H9 (cell line): ENCODE data around the gene PKP1. TPM values are rescaled to one million over a fixed set of nuclear protein-coding genes. Genes with fewer than 3 reads are reported as not detected.
A peak's percentile ranks its signal among the peaks of the same experiment; 100 is the strongest.

Experiments
- DNase-seq: peaks from one replicate; pipeline ENCODE4 v3.0.0-alpha.2; 2017
- H2AFZ ChIP-seq: one replicate; pipeline ENCODE4 v1.6.1; 2013; ENCODE audit warnings: mild to moderate bottlenecking, low read length, control low read depth, moderate library complexity
- H2AK5ac ChIP-seq: 2 replicates; pipeline ENCODE4 v1.6.1; 2013; ENCODE audit warnings: low read length, control low read depth, mixed read lengths; ENCODE audit not compliant: insufficient read length
- H2BK120ac ChIP-seq: one replicate; pipeline ENCODE4 v1.6.1; 2013; ENCODE audit warnings: low read depth, mild to moderate bottlenecking, low read length, control low read depth, inconsistent platforms; ENCODE audit not compliant: poor library complexity, severe bottlenecking
- H2BK12ac ChIP-seq: 2 replicates; pipeline ENCODE4 v1.6.1; 2013; ENCODE audit warnings: low read length, control low read depth, mixed read lengths, low read depth; ENCODE audit not compliant: insufficient read length
- H2BK15ac ChIP-seq: 2 replicates; pipeline ENCODE4 v1.6.1; 2013; ENCODE audit warnings: low read depth, low read length, control low read depth
- H2BK20ac ChIP-seq: one replicate; pipeline ENCODE4 v1.6.1; 2013; ENCODE audit warnings: low read depth, mild to moderate bottlenecking, low read length, control low read depth, inconsistent platforms; ENCODE audit not compliant: poor library complexity, severe bottlenecking
- H2BK5ac ChIP-seq: 2 replicates; pipeline ENCODE4 v1.6.1; 2013; ENCODE audit warnings: low read length, control low read depth, mixed read lengths; ENCODE audit not compliant: insufficient read length
- H3K14ac ChIP-seq: 2 replicates; pipeline ENCODE4 v1.6.1; 2013; ENCODE audit warnings: low read length, control low read depth; ENCODE audit not compliant: insufficient read depth
- H3K18ac ChIP-seq: 2 replicates; pipeline ENCODE4 v1.6.1; 2013; ENCODE audit warnings: low read depth, mild to moderate bottlenecking, mixed read lengths, low read length, control low read depth; ENCODE audit not compliant: insufficient read length
- H3K23ac ChIP-seq: 2 replicates; pipeline ENCODE4 v1.6.1; 2013; ENCODE audit warnings: low read length, control low read depth, mixed read lengths, low read depth; ENCODE audit not compliant: insufficient read length
- H3K23me2 ChIP-seq: 2 replicates; pipeline ENCODE4 v1.6.1; 2013; ENCODE audit warnings: low read depth, mild to moderate bottlenecking, mixed read lengths, low read length, control low read depth; ENCODE audit not compliant: insufficient read length, poor library complexity, severe bottlenecking
- H3K27ac ChIP-seq: 2 replicates; pipeline ENCODE4 v1.5.1; 2013; ENCODE audit warnings: low read length, control low read depth, mixed read lengths, low read depth; ENCODE audit not compliant: insufficient read length
- H3K27me3 ChIP-seq: 2 replicates; pipeline ENCODE4 v1.6.1; 2013; ENCODE audit warnings: low read length, control low read depth, inconsistent platforms; ENCODE audit not compliant: insufficient read depth
- H3K4ac ChIP-seq: 2 replicates; pipeline ENCODE4 v1.6.1; 2013; ENCODE audit warnings: low read depth, mild to moderate bottlenecking, control low read depth, inconsistent platforms, low read length, moderate library complexity
- H3K4me1 ChIP-seq: 2 replicates; pipeline ENCODE4 v1.6.1; 2013; ENCODE audit warnings: low read length, control low read depth, inconsistent platforms; ENCODE audit not compliant: insufficient read depth
- H3K4me2 ChIP-seq: 2 replicates; pipeline ENCODE4 v1.6.1; 2013; ENCODE audit warnings: low read length, control low read depth, mixed read lengths; ENCODE audit not compliant: insufficient read length, insufficient read depth
- H3K56ac ChIP-seq: 2 replicates; pipeline ENCODE4 v1.6.1; 2013; ENCODE audit warnings: low read depth, mild to moderate bottlenecking, mixed read lengths, low read length, control low read depth; ENCODE audit not compliant: insufficient read length
- H3K79me1 ChIP-seq: 2 replicates; pipeline ENCODE4 v1.6.1; 2013; ENCODE audit warnings: low read depth, mild to moderate bottlenecking, moderate library complexity, low read length, control low read depth, inconsistent platforms; ENCODE audit not compliant: insufficient read depth, poor library complexity, severe bottlenecking
- H3K79me2 ChIP-seq: 2 replicates; pipeline ENCODE4 v1.6.1; 2013; ENCODE audit warnings: low read length, control low read depth, inconsistent platforms; ENCODE audit not compliant: insufficient read depth
- H3K9ac ChIP-seq: 2 replicates; pipeline ENCODE4 v1.6.1; 2013; ENCODE audit warnings: low read length, control low read depth, mixed read lengths; ENCODE audit not compliant: insufficient read length; ENCODE audit errors: extremely low read depth
- H3K9me3 ChIP-seq: one replicate; pipeline ENCODE4 v1.6.1; 2013; ENCODE audit warnings: low read depth, low read length, inconsistent platforms; ENCODE audit not compliant: control insufficient read depth
- H3T11ph ChIP-seq: one replicate; pipeline ENCODE4 v1.6.1; 2013; ENCODE audit warnings: mild to moderate bottlenecking, low read length, control low read depth, inconsistent platforms
- H4K20me1 ChIP-seq: one replicate; pipeline ENCODE4 v1.6.1; 2013; ENCODE audit not compliant: control insufficient read depth, insufficient read length, insufficient read depth
- H4K5ac ChIP-seq: 2 replicates; pipeline ENCODE4 v1.6.1; 2013; ENCODE audit warnings: low read depth, mild to moderate bottlenecking, mixed read lengths, low read length, control low read depth; ENCODE audit not compliant: insufficient read length
- H4K8ac ChIP-seq: replicated peaks from 2 replicates; pipeline ENCODE4 v1.6.1; 2013; ENCODE audit warnings: low read length, control low read depth, mixed read lengths, low read depth; ENCODE audit not compliant: insufficient read length
- H4K91ac ChIP-seq: 2 replicates; pipeline ENCODE4 v1.6.1; 2013; ENCODE audit warnings: low read depth, mild to moderate bottlenecking, moderate library complexity, mixed read lengths, low read length, control low read depth; ENCODE audit not compliant: insufficient read length
- H3K27ac Mint-ChIP-seq, 3 experiments: 2 replicates in 2 of 3; 3 replicates in 1 of 3; pipeline ENCODE4 v1.8.0; 2020 to 2021; ENCODE audit warnings: mixed read lengths in 3 of 3, mild to moderate bottlenecking in 1 of 3, moderate library complexity in 1 of 3
- H3K27me3 Mint-ChIP-seq: 2 replicates; pipeline ENCODE4 v1.8.0; 2021; ENCODE audit warnings: low read depth, mild to moderate bottlenecking, moderate library complexity, mixed read lengths
- H3K36me3 Mint-ChIP-seq, 3 experiments: 2 replicates in 2 of 3; 3 replicates in 1 of 3; pipeline ENCODE4 v1.8.0; 2020 to 2021; ENCODE audit warnings: low read depth in 3 of 3, mixed read lengths in 3 of 3; ENCODE audit not compliant: insufficient read depth in 1 of 3
- H3K4me1 Mint-ChIP-seq, 2 experiments: 2 replicates each; pipeline ENCODE4 v1.8.0; 2020; ENCODE audit warnings: mixed read lengths in 2 of 2
- H3K4me3 Mint-ChIP-seq, 2 experiments: 2 replicates in 1 of 2; 3 replicates in 1 of 2; pipeline ENCODE4 v1.8.0; 2020 to 2021; ENCODE audit warnings: mild to moderate bottlenecking in 2 of 2, mixed read lengths in 2 of 2, moderate library complexity in 1 of 2
- H3K9me3 Mint-ChIP-seq, 2 experiments: 2 replicates in 1 of 2; 3 replicates in 1 of 2; pipeline ENCODE4 v1.8.0; 2020; ENCODE audit warnings: mild to moderate bottlenecking in 2 of 2, mixed read lengths in 2 of 2, moderate library complexity in 1 of 2
- WGBS: extraction: QIAGEN DNeasy Blood & Tissue Kit; methylation state at CpG from one replicate; pipeline ENCODE4 v1.1.7; 2013; ENCODE audit warnings: missing lambda C conversion rate, low lambda C conversion rate, mixed read lengths; ENCODE audit not compliant: insufficient read length; ENCODE audit errors: extremely low coverage; 5-methylcytosine and 5-hydroxymethylcytosine counted together
- total RNA-seq: library from RNA; stranded (reverse); gene quantifications from 2 replicates; pipeline ENCODE4 v1.2.1, GENCODE V29; 2021
- TF ChIP-seq, protein P1 (sequence below): fragments of 200-600 bp; sonication (generic); conservative IDR thresholded peaks from 3 replicates; pipeline ENCODE4 v1.8.0; 2021; ENCODE audit warnings: antibody characterized with exemption, mild to moderate bottlenecking

Gene PKP1
- total RNA-seq, 1 experiment from 2014 or later: 0.09 TPM

DNA sequence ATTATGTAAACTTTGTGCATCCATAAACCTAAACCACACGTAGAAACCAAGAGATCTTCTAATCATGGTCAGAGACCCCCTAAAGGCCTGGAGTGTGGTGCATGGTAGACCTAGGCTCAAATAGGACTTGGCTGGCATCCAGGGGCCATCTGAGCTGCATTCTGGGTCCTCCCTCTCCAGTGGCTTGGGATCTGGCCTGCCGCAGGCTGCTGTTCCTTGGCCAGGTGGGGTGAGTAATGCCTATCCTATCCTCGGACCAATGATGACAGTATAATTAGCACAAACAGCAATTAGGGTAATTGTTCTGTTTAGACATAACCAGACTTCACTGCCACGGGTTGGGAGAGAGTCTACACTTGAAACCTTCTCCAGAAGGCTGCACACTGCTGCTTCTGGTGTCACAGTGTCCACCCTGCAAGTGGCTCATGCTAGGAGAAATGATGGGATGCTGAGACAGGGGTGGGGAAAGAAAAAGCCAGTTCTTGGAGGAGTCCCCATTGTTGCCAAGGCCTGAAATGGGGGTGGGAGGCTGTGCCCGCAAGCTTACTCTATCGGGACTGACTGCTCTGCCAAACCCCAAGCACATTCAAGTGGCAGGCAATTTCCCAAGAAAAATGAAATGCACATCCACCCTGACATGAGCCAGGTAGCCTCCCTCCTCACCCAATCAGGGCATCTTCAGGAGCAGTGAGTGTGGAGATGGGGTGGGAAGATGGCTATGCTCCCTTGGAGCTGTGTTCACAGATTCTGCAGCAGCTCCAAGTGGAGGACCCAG is 12.5 kb upstream of the PKP1 start:
- Histone ChIP-seq H3K27ac (no peak overlapping the region), H2BK5ac (no peak overlapping the region), H2BK15ac (no peak overlapping the region), H2BK20ac (no peak overlapping the region), H4K5ac (no peak overlapping the region), H4K91ac (no peak overlapping the region), H2BK120ac (no peak overlapping the region), H3K23ac (no peak overlapping the region), H3K14ac (no peak overlapping the region), H3K56ac (no peak overlapping the region), H3K18ac (no peak overlapping the region), H3K23me2 (no peaks in the 10 kb centered on the region), H3K79me2 (no peaks in the 10 kb centered on the region), H3K4me1 (no peaks in the 10 kb centered on the region), H3K27me3 (no peaks in the 10 kb centered on the region), H4K8ac (no peak overlapping the region), H4K20me1 (no peaks in the 10 kb centered on the region), H3K9me3 (no peaks in the 10 kb centered on the region), H2BK12ac (no peak overlapping the region), H3K4me2 (no peak overlapping the region), H3T11ph (no peak overlapping the region), H3K4ac (no peak overlapping the region), H2AFZ (no peak overlapping the region), H3K9ac (no peak overlapping the region), H2AK5ac (no peak overlapping the region), H3K79me1 (no peaks in the 10 kb centered on the region)
- no peaks in the 10 kb centered on the region for H3K36me3 Mint-ChIP-seq
- peaks cover 37% of the 10 kb centered on the region for H3K27me3 Mint-ChIP-seq
- H3K4me3 Mint-ChIP-seq: no peak overlapping the region
- H3K27ac Mint-ChIP-seq: no peak overlapping the region
- H3K9me3 Mint-ChIP-seq: no peaks in the 10 kb centered on the region
- TF ChIP-seq, protein P1, sequence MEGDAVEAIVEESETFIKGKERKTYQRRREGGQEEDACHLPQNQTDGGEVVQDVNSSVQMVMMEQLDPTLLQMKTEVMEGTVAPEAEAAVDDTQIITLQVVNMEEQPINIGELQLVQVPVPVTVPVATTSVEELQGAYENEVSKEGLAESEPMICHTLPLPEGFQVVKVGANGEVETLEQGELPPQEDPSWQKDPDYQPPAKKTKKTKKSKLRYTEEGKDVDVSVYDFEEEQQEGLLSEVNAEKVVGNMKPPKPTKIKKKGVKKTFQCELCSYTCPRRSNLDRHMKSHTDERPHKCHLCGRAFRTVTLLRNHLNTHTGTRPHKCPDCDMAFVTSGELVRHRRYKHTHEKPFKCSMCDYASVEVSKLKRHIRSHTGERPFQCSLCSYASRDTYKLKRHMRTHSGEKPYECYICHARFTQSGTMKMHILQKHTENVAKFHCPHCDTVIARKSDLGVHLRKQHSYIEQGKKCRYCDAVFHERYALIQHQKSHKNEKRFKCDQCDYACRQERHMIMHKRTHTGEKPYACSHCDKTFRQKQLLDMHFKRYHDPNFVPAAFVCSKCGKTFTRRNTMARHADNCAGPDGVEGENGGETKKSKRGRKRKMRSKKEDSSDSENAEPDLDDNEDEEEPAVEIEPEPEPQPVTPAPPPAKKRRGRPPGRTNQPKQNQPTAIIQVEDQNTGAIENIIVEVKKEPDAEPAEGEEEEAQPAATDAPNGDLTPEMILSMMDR: no peak
- peak; percentile 8 for DNase-seq
- H3K4me1 Mint-ChIP-seq: peaks cover 5 to 9% of the 10 kb centered on the region in 2 experiments; a peak in 3 of 4 replicates
- WGBS: no CpG with 5 or more reads among the region's 6 CpGs
